Right atrium auricular region (tissue), 2 donors: Measurements from ENCODE around the gene MCFD2. TPM values are rescaled to one million over a fixed set of nuclear protein-coding genes. Genes with fewer than 3 reads are reported as not detected.
"Not testable (repeated sequence)": the region's sequence is repeated elsewhere in the genome, so short reads cannot be mapped to it uniquely, and the experiment has no call there.

Experiments used
- DNase-seq: peaks from one replicate; pipeline ENCODE4 v3.0.0-alpha.2; 2019; ENCODE audit warnings: low spot score
- H3K27ac ChIP-seq, 2 donors: fragments of 200-600 bp; sonication (generic); 1 replicate in 1 of 2; 2 replicates in 1 of 2; pipeline ENCODE4 v1.5.1; 2016 to 2019
- H3K27me3 ChIP-seq, 2 donors: fragments of 200-600 bp; sonication (generic); one replicate each; pipeline versions ENCODE4 v1.5.1 to v1.6.0; 2017 to 2019
- H3K36me3 ChIP-seq: fragments of 200-600 bp; sonication (generic); one replicate; pipeline ENCODE4 v1.5.1; 2016
- H3K4me1 ChIP-seq, 2 donors: fragments of 200-600 bp; sonication (generic); one replicate each; pipeline versions ENCODE4 v1.5.1 to v1.6.0; 2017 to 2019
- H3K4me3 ChIP-seq, 2 donors: fragments of 200-600 bp; sonication (generic); 1 replicate in 1 of 2; 2 replicates in 1 of 2; pipeline ENCODE4 v1.5.1; 2017 to 2019; ENCODE audit warnings: mild to moderate bottlenecking in 1 of 2, moderate library complexity in 1 of 2
- H3K9me3 ChIP-seq, 2 donors: fragments of 200-600 bp; sonication (generic); one replicate each; pipeline ENCODE4 v1.5.1; 2019
- CTCF ChIP-seq, 2 donors: fragments of 200-600 bp; sonication (generic); IDR thresholded peaks; one replicate each; pipeline ENCODE4 v1.5.1; 2019; ENCODE audit warnings: antibody characterized with exemption in 2 of 2
- total RNA-seq, 2 donors: library from RNA; depleted of rRNA; stranded (reverse); fragments of >200 nt; gene quantifications; one replicate each; pipeline ENCODE4 v1.1.0, GENCODE V29; 2016

The MCFD2 gene
- total RNA-seq, 2 donors from 2014 or later, result 48.7 to 77.5 TPM

GRCh38 chr2:46909150-46909549 is 6.5 kb downstream of the MCFD2 start:
- DNase-seq, result no peak
- Histone ChIP-seq H3K27me3 (no peaks in the 10 kb centered on the region), H3K9me3 (no peaks in the 10 kb centered on the region), H3K4me1 (peaks cover 0 to 28% of the 10 kb centered on the region in 2 donors), H3K4me3 (no peak overlapping the region), H3K27ac (no peak overlapping the region), H3K36me3 (peaks cover 65% of the 10 kb centered on the region)
- TF ChIP-seq CTCF (IDR thresholded peaks at IDR 0.05), result no peak

GRCh38 chr2:46904908-46905678 is 10.5 kb downstream of the MCFD2 start:
- peaks cover 62% of the 10 kb centered on the region for H3K36me3 ChIP-seq
- not testable (repeated sequence) for DNase-seq, H3K4me1 ChIP-seq

GRCh38 chr2:46902980-46903379 is 12.6 kb downstream of the MCFD2 start:
- not testable (repeated sequence) for DNase-seq, H3K27ac ChIP-seq, H3K9me3 ChIP-seq, H3K4me1 ChIP-seq, H3K4me3 ChIP-seq, H3K27me3 ChIP-seq
- peaks cover 46% of the 10 kb centered on the region for H3K36me3 ChIP-seq

More at GRCh38 chr2:46904908-46905678, 10.5 kb downstream of the MCFD2 start:
- H3K9me3 ChIP-seq, H3K4me3 ChIP-seq, H3K27me3 ChIP-seq, H3K27ac ChIP-seq: not testable (repeated sequence)

- Histone ChIP-seq H3K27me3 (no peaks in the 10 kb centered on the region), H3K36me3 (peaks cover 41% of the 10 kb centered on the region), H3K4me3 (no peak overlapping the region), H3K4me1 (no peaks in the 10 kb centered on the region), H3K27ac (no peak overlapping the region), H3K9me3 (no peaks in the 10 kb centered on the region)
- no peak for TF ChIP-seq CTCF (IDR thresholded peaks at IDR 0.05)
- no peak for DNase-seq
Measured at GRCh38 chr2:46902465-46902864, 13.1 kb downstream of the MCFD2 start.

- no peak for TF ChIP-seq CTCF (IDR thresholded peaks at IDR 0.05)
- Histone ChIP-seq H3K27ac (no peak overlapping the region), H3K4me1 (no peaks in the 10 kb centered on the region), H3K36me3 (peaks cover 32% of the 10 kb centered on the region), H3K4me3 (no peak overlapping the region), H3K9me3 (no peaks in the 10 kb centered on the region), H3K27me3 (no peaks in the 10 kb centered on the region)
- no peak for DNase-seq
Measured at GRCh38 chr2:46901611-46902010, 14.0 kb downstream of the MCFD2 start.

- Histone ChIP-seq H3K4me3 (no peak overlapping the region), H3K9me3 (no peaks in the 10 kb centered on the region), H3K27me3 (no peaks in the 10 kb centered on the region), H3K36me3 (peaks cover 21% of the 10 kb centered on the region), H3K4me1 (no peaks in the 10 kb centered on the region), H3K27ac (no peak overlapping the region)
- no peak for DNase-seq
- TF ChIP-seq CTCF (IDR thresholded peaks at IDR 0.05), result no peak
Measured at GRCh38 chr2:46900381-46900780, 15.2 kb downstream of the MCFD2 start.

- Histone ChIP-seq H3K4me1 (no peaks in the 10 kb centered on the region), H3K36me3 (peaks cover 8% of the 10 kb centered on the region), H3K27ac (no peak overlapping the region), H3K4me3 (no peak overlapping the region), H3K27me3 (no peaks in the 10 kb centered on the region), H3K9me3 (no peaks in the 10 kb centered on the region)
- no peak for DNase-seq
- no peak for TF ChIP-seq CTCF (IDR thresholded peaks at IDR 0.05)
Measured at GRCh38 chr2:46899053-46899452, 16.6 kb downstream of the MCFD2 start.
